Forelimb muscle (tissue), 1 donor: Measurements from ENCODE around the gene BET1L. TPM values are rescaled to one million over a fixed set of nuclear protein-coding genes. Genes with fewer than 3 reads are reported as not detected.
A peak's percentile ranks its signal among the peaks of the same experiment; 100 is the strongest.

Experiments
- DNase-seq: peaks from one replicate; pipeline ENCODE4 v3.0.0-alpha.2; 2013; ENCODE audit warnings: low read depth
- polyA plus RNA-seq: library from polyadenylated mRNA; unstranded; fragments of 120-200 nt; gene quantifications from one replicate; pipeline ENCODE4 v1.2.1, GENCODE V29; 2013; ENCODE audit not compliant: insufficient read length

BET1L gene
- polyA plus RNA-seq, 1 donor: 28.1 TPM

GRCh38 chr11:210122-210802, 3.1 kb upstream of the BET1L start:
- DNase-seq: no peak

GRCh38 chr11:209275-210121, 2.3 kb upstream of the BET1L start:
- no peak for DNase-seq

GRCh38 chr11:208917-209260, 1.7 kb upstream of the BET1L start:
- no peak for DNase-seq

GRCh38 chr11:208181-208916, 1.1 kb upstream of the BET1L start:
- peak; percentile 59 for DNase-seq

- no peak for DNase-seq
Observed at GRCh38 chr11:207863-208180, 623 bp upstream of the BET1L start.

- DNase-seq: no peak
Observed at GRCh38 chr11:206526-207207, 532 bp downstream of the BET1L start.

- DNase-seq: no peak
Observed at GRCh38 chr11:206002-206384, 1.2 kb downstream of the BET1L start.

- no peak for DNase-seq
Observed at GRCh38 chr11:205221-206001, 1.8 kb downstream of the BET1L start.

GRCh38 chr11:204587-205109, 2.6 kb downstream of the BET1L start:
- no peak for DNase-seq

- DNase-seq: no peak
Observed at GRCh38 chr11:203945-204586, 3.1 kb downstream of the BET1L start.

- no peak for DNase-seq
Observed at GRCh38 chr11:203056-203944, 3.9 kb downstream of the BET1L start.

GRCh38 chr11:202490-202889, 4.7 kb downstream of the BET1L start:
- no peak for DNase-seq

- DNase-seq: no peak
Observed at GRCh38 chr11:201966-202365, 5.2 kb downstream of the BET1L start.

- no peak for DNase-seq
Observed at GRCh38 chr11:200224-201003, 6.8 kb downstream of the BET1L start.

GRCh38 chr11:199782-200181, 7.4 kb downstream of the BET1L start:
- DNase-seq: no peak

GRCh38 chr11:199004-199581, 8.1 kb downstream of the BET1L start:
- DNase-seq: no peak

GRCh38 chr11:198236-198806, 8.9 kb downstream of the BET1L start:
- DNase-seq: no peak

GRCh38 chr11:197741-198235, 9.4 kb downstream of the BET1L start:
- no peak for DNase-seq
